ENCODE data around the gene P2RX1.
A peak's percentile ranks its signal among the peaks of the same experiment; 100 is the strongest.

Gene P2RX1

DNA sequence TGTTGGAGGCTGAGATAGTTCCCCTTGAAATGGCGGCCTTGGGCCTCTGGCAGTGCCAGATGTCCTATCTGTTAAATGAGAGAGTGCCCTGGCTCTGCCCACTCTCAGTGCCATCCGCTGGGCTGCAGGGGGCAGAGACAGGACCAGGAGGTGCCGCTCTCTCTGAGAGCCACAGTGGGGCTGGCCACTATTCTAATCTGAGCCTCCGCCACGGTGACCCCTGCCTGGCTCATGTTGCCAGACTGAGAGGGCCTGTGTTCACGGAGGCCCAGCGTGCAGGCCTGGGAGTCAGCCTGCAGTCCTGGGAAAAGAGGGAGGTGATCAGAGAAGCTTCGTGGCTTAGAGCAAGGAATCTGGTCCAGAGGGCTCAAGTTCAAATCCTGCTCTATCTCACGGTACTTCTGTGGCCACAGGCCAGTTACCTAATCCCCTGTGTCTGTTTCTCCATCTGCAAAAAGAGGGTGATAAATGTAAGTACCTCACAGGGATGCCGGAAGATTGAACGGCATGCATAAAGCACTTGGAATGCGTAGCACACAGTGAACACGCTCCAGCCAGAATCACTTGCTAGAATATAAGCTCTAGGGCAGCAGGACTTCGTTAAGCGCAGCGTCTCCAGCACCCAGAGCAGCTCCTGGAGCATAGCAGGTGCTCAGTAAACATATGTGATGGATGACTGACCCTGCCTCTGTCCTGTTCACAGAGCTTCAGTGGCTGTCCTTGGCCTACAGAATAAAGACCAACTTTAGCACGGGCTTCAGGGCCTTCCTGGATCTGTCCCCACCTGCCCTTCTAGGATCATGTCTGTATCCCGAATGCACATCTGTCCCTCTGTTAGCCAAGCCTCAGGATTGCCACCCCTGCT lies 41.7 kb upstream of the P2RX1 start:
- Histone ChIP-seq H3K4me1 (ENCODE audit: control insufficient read depth, insufficient read depth, low read length) (peaks cover 13% of the 10 kb centered on the region), H3K4me3 (ENCODE audit: low read depth, low read length) (no peak overlapping the region), H3K9me3 (ENCODE audit: control insufficient read depth, insufficient read depth, low read length) (no peaks in the 10 kb centered on the region), H3K9ac (ENCODE audit: low read depth, low read length) (no peak overlapping the region), H3K36me3 (ENCODE audit: control insufficient read depth, insufficient read depth, low read length) (no peaks in the 10 kb centered on the region), H3K27me3 (ENCODE audit: control insufficient read depth, insufficient read depth, low read length) (peaks cover 4% of the 10 kb centered on the region)

DNA sequence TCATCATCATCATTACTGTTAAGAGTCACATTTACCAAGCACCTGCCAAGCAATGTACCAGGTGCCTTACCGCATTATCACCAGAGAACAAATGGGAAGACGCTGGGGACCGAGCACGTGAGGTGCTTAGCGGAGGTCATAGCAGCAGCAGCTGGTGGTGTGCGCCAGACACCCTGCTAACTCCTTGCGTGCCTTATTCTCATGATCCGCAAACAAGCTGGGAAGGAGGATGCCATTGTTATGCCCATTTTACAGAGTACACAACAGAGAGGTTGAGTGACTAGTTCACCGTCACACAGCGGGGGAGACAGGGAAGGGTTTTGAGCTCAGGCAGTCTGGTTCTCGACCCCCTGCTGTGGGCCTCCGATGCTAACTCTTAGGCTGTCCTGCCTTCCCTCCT lies 40.7 kb upstream of the P2RX1 start:
- H3K27me3 ChIP-seq (ENCODE audit: control insufficient read depth, insufficient read depth, low read length) = no peaks in the 10 kb centered on the region
- H3K36me3 ChIP-seq (ENCODE audit: control insufficient read depth, insufficient read depth, low read length) = no peaks in the 10 kb centered on the region
- H3K4me3 ChIP-seq (ENCODE audit: low read depth, low read length) = peak overlapping the region; percentile 12
- H3K9me3 ChIP-seq (ENCODE audit: control insufficient read depth, insufficient read depth, low read length) = no peaks in the 10 kb centered on the region
- H3K9ac ChIP-seq (ENCODE audit: low read depth, low read length) = no peak overlapping the region
- H3K4me1 ChIP-seq (ENCODE audit: control insufficient read depth, insufficient read depth, low read length) = peaks cover 13% of the 10 kb centered on the region

DNA sequence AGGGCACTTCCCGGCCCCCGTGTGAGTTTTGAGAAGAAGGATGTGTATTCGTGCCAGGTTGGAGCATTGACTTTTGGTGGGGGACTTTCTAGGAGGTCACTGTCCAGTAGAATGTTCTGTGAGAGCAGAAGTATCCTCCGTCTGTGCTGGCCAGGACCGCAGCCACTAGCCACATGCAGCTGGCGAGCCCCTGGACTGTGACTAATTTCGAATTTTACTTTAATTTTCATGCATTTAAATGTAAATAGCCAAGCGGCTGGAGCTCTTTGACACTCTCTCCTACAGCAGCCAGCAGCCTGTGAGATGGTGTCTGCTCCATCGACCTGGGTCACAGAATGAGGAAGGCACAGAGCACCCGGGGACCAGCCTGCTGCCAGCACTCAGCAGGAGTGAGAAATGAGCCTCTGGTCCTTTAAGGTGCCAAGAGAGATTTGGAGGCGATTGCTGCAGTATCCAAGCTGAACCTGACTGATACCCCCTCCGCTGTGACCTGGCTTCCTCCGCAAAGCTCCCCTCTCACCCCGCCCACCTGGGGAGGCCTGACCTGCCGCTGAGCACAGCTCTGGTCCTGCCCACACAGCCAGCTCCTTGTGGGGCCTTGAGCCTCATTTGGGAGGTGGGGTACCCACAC lies 40.2 kb upstream of the P2RX1 start:
- Histone ChIP-seq H3K4me1 (ENCODE audit: control insufficient read depth, insufficient read depth, low read length) (peaks cover 13% of the 10 kb centered on the region), H3K36me3 (ENCODE audit: control insufficient read depth, insufficient read depth, low read length) (no peaks in the 10 kb centered on the region), H3K27me3 (ENCODE audit: control insufficient read depth, insufficient read depth, low read length) (no peaks in the 10 kb centered on the region), H3K9me3 (ENCODE audit: control insufficient read depth, insufficient read depth, low read length) (no peaks in the 10 kb centered on the region), H3K9ac (ENCODE audit: low read depth, low read length) (no peak overlapping the region), H3K4me3 (ENCODE audit: low read depth, low read length) (peak overlapping the region; percentile 12)

DNA sequence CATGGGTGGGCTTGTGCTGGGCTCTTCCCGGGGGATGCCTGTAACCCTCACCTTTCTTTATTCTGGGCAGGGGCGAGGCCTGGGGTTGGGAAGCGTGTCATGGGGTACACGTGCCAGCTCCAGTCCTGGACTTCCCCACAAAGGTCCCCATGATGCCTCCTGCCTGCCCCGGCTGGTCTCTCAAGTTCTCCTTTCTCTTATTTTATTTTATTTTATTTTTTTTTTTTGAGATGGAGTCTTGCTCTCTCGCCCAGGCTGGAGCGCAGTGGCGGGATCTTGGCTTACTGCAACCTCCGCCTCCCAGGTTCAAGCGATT lies 39.4 kb upstream of the P2RX1 start:
- no peaks in the 10 kb centered on the region for H3K36me3 ChIP-seq (ENCODE audit: control insufficient read depth, insufficient read depth, low read length)
- no peaks in the 10 kb centered on the region for H3K27me3 ChIP-seq (ENCODE audit: control insufficient read depth, insufficient read depth, low read length)
- peaks cover 12% of the 10 kb centered on the region for H3K4me1 ChIP-seq (ENCODE audit: control insufficient read depth, insufficient read depth, low read length)
- H3K9ac ChIP-seq (ENCODE audit: low read depth, low read length) = no peak overlapping the region
- H3K4me3 ChIP-seq (ENCODE audit: low read depth, low read length) = no peak overlapping the region
- no peaks in the 10 kb centered on the region for H3K9me3 ChIP-seq (ENCODE audit: control insufficient read depth, insufficient read depth, low read length)

DNA sequence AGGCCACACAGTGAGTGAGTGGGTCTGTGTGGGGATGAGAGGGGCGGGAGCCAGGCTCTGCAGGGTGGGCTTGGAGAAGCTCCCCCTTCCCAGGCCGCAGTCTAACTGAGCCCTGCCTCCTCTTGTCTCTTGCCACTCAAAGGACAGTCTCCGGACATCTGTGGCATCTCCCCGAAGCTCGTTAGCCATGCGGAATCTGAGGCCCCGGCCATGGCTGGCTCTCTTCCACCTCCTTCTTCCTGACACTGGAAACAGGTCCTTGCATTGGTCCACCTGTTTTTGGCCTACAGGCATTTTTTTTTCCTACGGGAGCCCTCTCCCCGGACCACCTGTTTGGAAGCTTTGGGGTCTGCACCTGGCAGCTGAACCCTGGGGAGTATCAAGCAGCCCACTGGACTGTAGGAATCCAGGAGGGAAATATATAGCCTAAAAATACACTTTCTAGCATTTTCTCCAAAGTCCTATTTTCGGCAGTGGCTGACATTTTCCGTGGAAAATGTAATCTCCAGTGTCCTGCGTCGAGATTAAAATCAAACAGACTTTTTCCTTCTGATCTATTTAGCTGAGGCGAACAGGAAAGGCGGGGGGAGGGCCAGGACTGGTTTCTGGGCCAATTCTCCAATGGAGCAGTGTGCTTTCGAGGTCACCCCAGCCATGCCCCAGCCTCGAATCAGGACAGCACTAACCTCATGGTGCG lies 38.9 kb upstream of the P2RX1 start:
- H3K9ac ChIP-seq (ENCODE audit: low read depth, low read length) = no peak overlapping the region
- no peak overlapping the region for H3K4me3 ChIP-seq (ENCODE audit: low read depth, low read length)
- H3K27me3 ChIP-seq (ENCODE audit: control insufficient read depth, insufficient read depth, low read length) = no peaks in the 10 kb centered on the region
- H3K36me3 ChIP-seq (ENCODE audit: control insufficient read depth, insufficient read depth, low read length) = no peaks in the 10 kb centered on the region
- peaks cover 10% of the 10 kb centered on the region for H3K4me1 ChIP-seq (ENCODE audit: control insufficient read depth, insufficient read depth, low read length)
- no peaks in the 10 kb centered on the region for H3K9me3 ChIP-seq (ENCODE audit: control insufficient read depth, insufficient read depth, low read length)

DNA sequence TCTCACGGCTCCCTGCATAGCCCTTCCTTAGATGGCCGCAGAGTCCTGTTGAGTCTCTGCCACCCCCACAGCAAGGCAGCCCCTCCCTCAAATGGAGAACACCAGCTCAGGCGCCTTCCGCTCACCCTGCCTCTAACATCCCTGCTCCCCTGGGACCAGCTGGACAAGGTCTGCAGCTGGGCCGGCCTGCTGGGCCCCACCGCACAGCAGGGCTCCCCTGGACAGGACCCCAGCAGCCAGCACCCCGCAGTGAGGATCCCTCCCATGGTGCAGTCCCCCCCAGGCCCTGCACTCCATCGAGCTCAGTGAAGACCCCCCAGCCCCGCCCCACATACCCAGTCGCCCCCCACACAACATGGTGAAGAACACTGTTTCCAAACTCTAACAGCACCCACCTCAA lies 37.8 kb upstream of the P2RX1 start:
- no peaks in the 10 kb centered on the region for H3K27me3 ChIP-seq (ENCODE audit: control insufficient read depth, insufficient read depth, low read length)
- peaks cover 10% of the 10 kb centered on the region for H3K4me1 ChIP-seq (ENCODE audit: control insufficient read depth, insufficient read depth, low read length)
- no peak overlapping the region for H3K9ac ChIP-seq (ENCODE audit: low read depth, low read length)
- peaks cover 7% of the 10 kb centered on the region for H3K36me3 ChIP-seq (ENCODE audit: control insufficient read depth, insufficient read depth, low read length)
- H3K4me3 ChIP-seq (ENCODE audit: low read depth, low read length) = no peak overlapping the region
- H3K9me3 ChIP-seq (ENCODE audit: control insufficient read depth, insufficient read depth, low read length) = no peaks in the 10 kb centered on the region

DNA sequence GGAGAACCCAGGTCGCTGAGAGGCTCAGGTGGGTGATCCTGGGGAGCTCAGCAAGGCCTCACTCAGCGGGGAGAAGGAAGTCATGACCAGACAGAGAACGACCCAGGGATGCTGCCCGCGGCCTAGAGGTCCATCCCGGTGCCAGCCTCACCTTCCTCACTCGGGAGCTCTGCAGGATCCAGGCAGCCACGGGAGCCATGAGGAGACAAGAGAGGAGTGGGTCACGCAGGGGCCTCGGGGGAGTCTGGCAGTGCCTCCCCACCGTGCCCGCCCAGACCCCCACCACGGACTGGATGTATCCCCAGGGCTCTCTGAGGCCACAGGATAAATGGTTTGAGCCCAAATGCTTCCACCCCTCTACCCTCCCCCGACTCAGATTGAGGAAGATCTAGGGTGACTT lies 37.3 kb upstream of the P2RX1 start:
- H3K36me3 ChIP-seq (ENCODE audit: control insufficient read depth, insufficient read depth, low read length) = peaks cover 7% of the 10 kb centered on the region
- peaks cover 10% of the 10 kb centered on the region for H3K4me1 ChIP-seq (ENCODE audit: control insufficient read depth, insufficient read depth, low read length)
- no peaks in the 10 kb centered on the region for H3K9me3 ChIP-seq (ENCODE audit: control insufficient read depth, insufficient read depth, low read length)
- no peaks in the 10 kb centered on the region for H3K27me3 ChIP-seq (ENCODE audit: control insufficient read depth, insufficient read depth, low read length)
- H3K9ac ChIP-seq (ENCODE audit: low read depth, low read length) = no peak overlapping the region
- H3K4me3 ChIP-seq (ENCODE audit: low read depth, low read length) = no peak overlapping the region

DNA sequence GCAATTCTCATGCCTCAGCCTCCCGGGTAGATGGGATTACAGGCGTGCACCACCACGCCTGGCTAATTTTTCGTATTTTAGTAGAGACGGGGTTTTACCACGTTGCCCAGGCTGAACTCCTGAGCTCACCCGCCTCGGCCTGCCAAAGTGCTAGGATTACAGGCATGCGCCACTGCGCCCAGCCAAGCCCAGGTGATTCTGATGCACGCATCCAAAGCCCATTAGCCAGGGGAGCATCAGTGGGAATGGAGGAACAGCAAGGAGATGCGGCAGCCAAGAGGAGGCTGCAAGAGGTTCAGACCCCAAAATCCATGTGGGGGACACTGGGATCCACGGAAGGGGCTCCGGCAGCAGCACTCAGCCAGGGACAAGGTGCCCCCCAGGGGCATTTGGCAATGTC lies 35.9 kb upstream of the P2RX1 start:
- Histone ChIP-seq H3K9ac (ENCODE audit: low read depth, low read length) (no peak overlapping the region), H3K27me3 (ENCODE audit: control insufficient read depth, insufficient read depth, low read length) (no peaks in the 10 kb centered on the region), H3K36me3 (ENCODE audit: control insufficient read depth, insufficient read depth, low read length) (peaks cover 7% of the 10 kb centered on the region), H3K4me1 (ENCODE audit: control insufficient read depth, insufficient read depth, low read length) (peaks cover 9% of the 10 kb centered on the region), H3K4me3 (ENCODE audit: low read depth, low read length) (no peak overlapping the region), H3K9me3 (ENCODE audit: control insufficient read depth, insufficient read depth, low read length) (no peaks in the 10 kb centered on the region)

DNA sequence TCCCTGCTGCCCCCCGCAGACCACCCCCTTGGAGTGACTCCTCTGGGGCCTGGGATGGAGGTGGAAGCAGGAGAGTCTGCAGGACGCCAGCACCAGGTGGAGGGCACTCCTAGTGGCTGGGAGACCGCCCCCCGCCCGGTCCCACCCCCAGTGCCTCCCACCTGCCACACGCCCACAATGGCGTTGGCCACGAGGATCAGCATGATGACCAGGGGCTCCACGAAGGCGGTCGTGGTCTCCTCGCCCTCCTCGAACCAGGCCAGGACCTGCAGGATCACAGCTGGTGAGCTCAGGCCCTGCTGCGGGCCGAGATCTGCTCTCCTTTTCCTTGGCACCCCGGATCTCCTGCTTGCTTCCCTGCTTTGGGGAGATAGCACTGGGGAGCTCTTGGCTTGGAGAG lies 35.2 kb upstream of the P2RX1 start:
- no peak overlapping the region for H3K9ac ChIP-seq (ENCODE audit: low read depth, low read length)
- no peak overlapping the region for H3K4me3 ChIP-seq (ENCODE audit: low read depth, low read length)
- H3K27me3 ChIP-seq (ENCODE audit: control insufficient read depth, insufficient read depth, low read length) = no peaks in the 10 kb centered on the region
- peaks cover 7% of the 10 kb centered on the region for H3K36me3 ChIP-seq (ENCODE audit: control insufficient read depth, insufficient read depth, low read length)
- no peaks in the 10 kb centered on the region for H3K9me3 ChIP-seq (ENCODE audit: control insufficient read depth, insufficient read depth, low read length)
- H3K4me1 ChIP-seq (ENCODE audit: control insufficient read depth, insufficient read depth, low read length) = peaks cover 3% of the 10 kb centered on the region

DNA sequence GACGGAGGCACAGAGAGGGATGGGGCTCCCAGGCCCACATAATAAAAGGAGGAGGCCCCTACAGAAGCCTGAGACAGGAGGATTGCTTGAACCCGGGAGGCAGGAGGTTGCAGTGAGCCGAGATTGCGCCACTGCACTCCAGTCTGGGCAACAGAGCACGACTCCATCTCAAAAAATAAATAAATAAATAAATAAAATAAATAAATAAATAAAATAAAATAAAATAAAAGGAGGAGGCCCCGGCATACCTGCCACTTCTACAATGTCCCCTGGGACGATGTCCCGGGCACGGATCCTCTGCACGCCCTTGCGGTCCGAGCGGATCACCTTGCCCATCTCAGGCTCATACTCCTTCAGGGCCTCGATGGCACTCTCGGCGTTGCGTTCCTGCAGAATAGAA lies 34.7 kb upstream of the P2RX1 start:
- H3K4me3 ChIP-seq (ENCODE audit: low read depth, low read length) = no peak overlapping the region
- H3K36me3 ChIP-seq (ENCODE audit: control insufficient read depth, insufficient read depth, low read length) = peaks cover 7% of the 10 kb centered on the region
- H3K9me3 ChIP-seq (ENCODE audit: control insufficient read depth, insufficient read depth, low read length) = no peaks in the 10 kb centered on the region
- no peaks in the 10 kb centered on the region for H3K4me1 ChIP-seq (ENCODE audit: control insufficient read depth, insufficient read depth, low read length)
- no peaks in the 10 kb centered on the region for H3K27me3 ChIP-seq (ENCODE audit: control insufficient read depth, insufficient read depth, low read length)
- H3K9ac ChIP-seq (ENCODE audit: low read depth, low read length) = no peak overlapping the region

DNA sequence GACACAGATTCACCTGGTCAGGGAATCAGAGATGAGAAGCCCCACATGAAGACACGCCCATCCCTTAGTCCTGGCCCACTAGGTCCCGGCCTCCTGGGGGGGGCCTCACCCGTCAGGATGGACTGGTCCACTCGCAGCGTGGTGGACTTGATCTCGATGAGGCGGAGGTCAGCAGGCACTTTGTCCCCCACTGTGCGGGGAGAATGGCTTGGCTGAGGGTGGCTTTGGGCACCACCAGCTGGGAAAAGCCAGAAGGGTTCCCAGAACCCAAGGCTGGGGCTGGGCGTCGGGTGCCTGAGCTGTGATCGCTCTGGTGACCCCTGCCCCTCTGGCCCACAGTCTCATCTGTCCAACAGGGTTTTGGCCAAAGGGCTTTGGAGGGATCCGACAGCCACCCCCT lies 34.3 kb upstream of the P2RX1 start:
- H3K4me3 ChIP-seq (ENCODE audit: low read depth, low read length) = no peak overlapping the region

DNA sequence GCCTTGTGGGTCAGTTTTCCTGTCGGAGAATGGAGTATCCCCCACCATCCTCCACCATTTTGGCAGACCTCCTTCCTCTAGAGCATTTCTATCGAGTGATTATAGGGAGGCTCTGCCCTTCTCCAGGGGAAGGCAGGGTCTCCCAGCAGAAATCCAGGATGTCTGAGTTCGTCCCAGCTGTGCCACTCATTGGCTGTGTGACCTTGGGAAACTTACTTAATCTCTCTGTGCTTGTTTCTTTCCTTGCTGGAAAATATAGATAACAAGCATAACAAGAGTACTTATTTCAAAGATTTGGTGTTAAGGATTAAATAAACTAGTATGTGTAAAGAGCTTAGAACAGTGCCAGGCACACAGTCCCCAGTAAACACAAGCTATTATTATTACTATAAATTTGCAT lies 33.2 kb upstream of the P2RX1 start:
- H3K9me3 ChIP-seq (ENCODE audit: control insufficient read depth, insufficient read depth, low read length) = no peaks in the 10 kb centered on the region
- peaks cover 7% of the 10 kb centered on the region for H3K36me3 ChIP-seq (ENCODE audit: control insufficient read depth, insufficient read depth, low read length)
- no peaks in the 10 kb centered on the region for H3K27me3 ChIP-seq (ENCODE audit: control insufficient read depth, insufficient read depth, low read length)
- no peak overlapping the region for H3K4me3 ChIP-seq (ENCODE audit: low read depth, low read length)
- H3K4me1 ChIP-seq (ENCODE audit: control insufficient read depth, insufficient read depth, low read length) = peaks cover 1% of the 10 kb centered on the region
- no peak overlapping the region for H3K9ac ChIP-seq (ENCODE audit: low read depth, low read length)

More for the DNA sequence above, 34.3 kb upstream of the P2RX1 start:
- no peak overlapping the region for H3K9ac ChIP-seq (ENCODE audit: low read depth, low read length)
- H3K9me3 ChIP-seq (ENCODE audit: control insufficient read depth, insufficient read depth, low read length) = no peaks in the 10 kb centered on the region
- H3K27me3 ChIP-seq (ENCODE audit: control insufficient read depth, insufficient read depth, low read length) = no peaks in the 10 kb centered on the region
- H3K4me1 ChIP-seq (ENCODE audit: control insufficient read depth, insufficient read depth, low read length) = no peaks in the 10 kb centered on the region
- peaks cover 7% of the 10 kb centered on the region for H3K36me3 ChIP-seq (ENCODE audit: control insufficient read depth, insufficient read depth, low read length)

Measured in iPS-15b (cell line).